Heart right ventricle (tissue), 16 donors: ENCODE results near the gene NAT16. TPM values are rescaled to one million over a fixed set of nuclear protein-coding genes. Genes with fewer than 3 reads are reported as not detected.

Experiments
- ATAC-seq, 8 donors: fragments of 200-7000 bp; cut with Tn5 transposase; one replicate each; pipeline ENCODE4 v1.9.1; 2020; ENCODE audit warnings: mild to moderate bottlenecking in 8 of 8, moderate library complexity in 8 of 8, moderate number of reproducible peaks in 1 of 8
- DNase-seq, 2 donors: peaks; one replicate each; pipeline ENCODE4 v3.0.0-alpha.2; 2020
- H3K27ac ChIP-seq, 10 donors: fragments of 200-600 bp; sonication (generic) in 2 of 10; one replicate each; pipeline versions ENCODE4 v1.5.0 to v1.8.0; 2020 to 2022; ENCODE audit warnings: mild to moderate bottlenecking in 3 of 10
- H3K27me3 ChIP-seq, 7 donors: fragments of 200-600 bp; one replicate each; pipeline ENCODE4 v1.8.0; 2021 to 2022; ENCODE audit warnings: mild to moderate bottlenecking in 2 of 7
- H3K36me3 ChIP-seq, 9 donors: fragments of 200-600 bp; sonication (generic) in 1 of 9; one replicate each; pipeline versions ENCODE4 v1.5.0 to v1.8.0; 2020 to 2022; ENCODE audit warnings: mild to moderate bottlenecking in 2 of 9
- H3K4me1 ChIP-seq, 9 donors: fragments of 200-600 bp; sonication (generic) in 1 of 9; one replicate each; pipeline versions ENCODE4 v1.5.0 to v1.8.0; 2020 to 2022; ENCODE audit warnings: mild to moderate bottlenecking in 4 of 9
- H3K4me3 ChIP-seq, 10 donors: fragments of 200-600 bp; sonication (generic) in 2 of 10; one replicate each; pipeline versions ENCODE4 v1.5.0 to v1.8.0; 2020 to 2022; ENCODE audit warnings: mild to moderate bottlenecking in 7 of 10, moderate library complexity in 2 of 10
- H3K9me3 ChIP-seq, 11 donors: fragments of 200-600 bp in 10 of 11; sonication (generic) in 2 of 11; one replicate each; pipeline versions ENCODE4 v1.5.0 to v1.8.0; 2013 to 2022; ENCODE audit warnings: mild to moderate bottlenecking in 2 of 11, control low read depth in 1 of 11, moderate library complexity in 1 of 11
- CTCF ChIP-seq, 9 donors: fragments of 200-600 bp; sonication (generic) in 2 of 9; IDR thresholded peaks; one replicate each; pipeline versions ENCODE4 v1.5.0 to v1.8.0; 2021 to 2022; ENCODE audit warnings: antibody characterized with exemption in 9 of 9, mild to moderate bottlenecking in 5 of 9, moderate library complexity in 1 of 9
- WGBS, 2 donors: extraction: QIAGEN DNeasy Blood & Tissue Kit; methylation state at CpG; one replicate each; pipeline ENCODE4 v1.1.7; 2013; ENCODE audit warnings: inconsistent platforms in 1 of 2; 5-methylcytosine and 5-hydroxymethylcytosine counted together
- intact Hi-C, 10 donors: fragments of 100-400 bp; cut with DNase I; formaldehyde crosslinking; loops; one replicate each; pipeline versions ENCODE4 v1.11.1 to v1.14.2; 2022
- polyA plus RNA-seq, 2 donors: library from polyadenylated mRNA; stranded (reverse); fragments of 200-250 nt; gene quantifications; one replicate each; pipeline ENCODE4 v1.2.3, GENCODE V29; 2013
- total RNA-seq, 10 donors: library from RNA; stranded (reverse); fragmentation: NEBNext Ultra II Directional in 3 of 10; extraction: Animal tissue kit (Norgen Biotek cat#: 25700) in 3 of 10; gene quantifications; one replicate each; pipeline versions ENCODE4 v1.2.1 to v1.2.4, GENCODE V29; 2021 to 2023
- donor health status: Arrhythmogenic right ventricular cardiomyopathy.
- donor health status: ischemic (EF 13 %, LVEDD 7.1; RV severe dilation, severe dysfunction).
- donor health status: healthy with polysubstance abuse.
- donor health status: DM: no; HTN: yes; CAD: no.
- donor health status: DM: no; HTN: no; CAD: no.
- donor health status: ischemic (EF 25% LVEDD 6.9; RV normal size, moderate dysfunction).
- donor health status: ischemic (EF 25% LVEDD 5.7; RV mildly dilated, moderate dysfunction).
- donor health status: healthy.
- donor health status: DM: yes; HTN: yes; CAD: no.
- donor health status: Ischemic cardiomyopathy.
- donor health status: ischemic (EF 35%, LVEDD 5.7; RV mildly dilated, moderate dysfunction).
- donor health status: nonischemic (EF 11% LVEDD 7.7; RV severe dilation, severe dysfunction).
- donor health status: DM: yes; HTN: yes; CAD: no.
- donor health status: PGD.
- donor health status: ischemic (EF 29% LVEDD 5.4; RV normal size, mild dysfunction).
- donor health status: nonischemic (EF 23%, LVEDD 6.1; RV moderate dilation, normal function).

The NAT16 gene
- total and polyA plus RNA-seq, 12 donors, result not detected

- ATAC-seq, result no peak
Measured at GRCh38 chr7:101212014-101212413, 31.9 kb upstream of the NAT16 start.

DNA sequence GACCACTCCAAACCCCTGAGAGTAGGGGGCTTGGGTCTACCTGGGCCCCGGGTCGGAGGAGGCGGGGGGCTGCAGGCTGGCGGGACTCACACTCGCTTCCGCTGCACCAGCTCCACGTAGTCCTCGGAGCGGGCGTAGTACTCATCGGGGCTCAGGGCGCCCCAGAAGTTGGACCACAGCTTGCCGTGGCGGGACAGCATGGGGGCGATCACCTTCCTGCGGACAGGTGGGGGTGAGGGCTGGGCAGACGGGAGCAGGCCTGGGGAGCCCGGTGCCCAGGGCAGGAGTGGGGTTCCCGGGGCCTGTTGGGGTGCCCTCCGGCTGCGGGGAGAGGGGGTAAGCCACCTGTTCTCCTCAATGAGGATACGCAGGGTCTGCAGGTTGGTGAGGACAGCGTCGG lies 31.4 kb upstream of the NAT16 start:
- intact Hi-C loops, result no loop called here
- Histone ChIP-seq H3K27ac (no peak overlapping the region), H3K4me3 (no peak overlapping the region), H3K9me3 (no peaks in the 10 kb centered on the region), H3K36me3 (peaks cover 0 to 96% (median 23%) of the 10 kb centered on the region in 9 donors), H3K27me3 (no peaks in the 10 kb centered on the region), H3K4me1 (peaks cover 0 to 17% (median 10%) of the 10 kb centered on the region in 9 donors)
- ATAC-seq, result no peak
- no peak for DNase-seq
- TF ChIP-seq CTCF (IDR thresholded peaks at IDR 0.05), result no peak
- WGBS, 2 donors, result 96 to 97% methylated on average over 24 of the region's 24 CpGs

More at GRCh38 chr7:101212014-101212413, 31.9 kb upstream of the NAT16 start:
- no peak for DNase-seq
- Histone ChIP-seq H3K27me3 (no peaks in the 10 kb centered on the region), H3K27ac (no peak overlapping the region), H3K36me3 (peaks cover 0 to 91% (median 23%) of the 10 kb centered on the region in 9 donors), H3K9me3 (no peaks in the 10 kb centered on the region), H3K4me1 (peaks cover 0 to 22% (median 15%) of the 10 kb centered on the region in 9 donors), H3K4me3 (no peak overlapping the region)
- WGBS, 2 donors, result 94% methylated on average over 8 of the region's 8 CpGs
- no peak for TF ChIP-seq CTCF (IDR thresholded peaks at IDR 0.05)
- intact Hi-C loops, result no loop called here

GRCh38 chr7:101210143-101210542 lies 30.1 kb upstream of the NAT16 start:
- Histone ChIP-seq H3K36me3 (peaks cover 0 to 95% (median 23%) of the 10 kb centered on the region in 9 donors), H3K27me3 (peaks cover 0 to 1% (median 0%) of the 10 kb centered on the region in 7 donors), H3K4me1 (peaks cover 0 to 6% (median 0%) of the 10 kb centered on the region in 9 donors), H3K9me3 (no peaks in the 10 kb centered on the region), H3K4me3 (no peak overlapping the region), H3K27ac (no peak overlapping the region)
- no peak for DNase-seq
- 94 to 95% methylated on average over 19 of the region's 19 CpGs for WGBS, 2 donors
- ATAC-seq, result no peak
- TF ChIP-seq CTCF (IDR thresholded peaks at IDR 0.05), result no peak
- intact Hi-C loops, result no loop called here

GRCh38 chr7:101208794-101209193 lies 28.7 kb upstream of the NAT16 start:
- no peak for TF ChIP-seq CTCF (IDR thresholded peaks at IDR 0.05)
- Histone ChIP-seq H3K36me3 (peaks cover 0 to 82% (median 23%) of the 10 kb centered on the region in 9 donors), H3K27me3 (peaks cover 0 to 8% (median 0%) of the 10 kb centered on the region in 7 donors), H3K4me3 (no peak overlapping the region), H3K27ac (no peak overlapping the region), H3K9me3 (no peaks in the 10 kb centered on the region), H3K4me1 (peaks cover 0 to 12% (median 0%) of the 10 kb centered on the region in 9 donors)
- no peak for DNase-seq
- no peak for ATAC-seq
- intact Hi-C loops, result no loop called here
- 93 to 96% methylated on average over 14 of the region's 14 CpGs for WGBS, 2 donors
